ENCODE measurements around the gene OGG1.
A peak's percentile ranks its signal among the peaks of the same experiment; 100 is the strongest.

The OGG1 gene

DNA sequence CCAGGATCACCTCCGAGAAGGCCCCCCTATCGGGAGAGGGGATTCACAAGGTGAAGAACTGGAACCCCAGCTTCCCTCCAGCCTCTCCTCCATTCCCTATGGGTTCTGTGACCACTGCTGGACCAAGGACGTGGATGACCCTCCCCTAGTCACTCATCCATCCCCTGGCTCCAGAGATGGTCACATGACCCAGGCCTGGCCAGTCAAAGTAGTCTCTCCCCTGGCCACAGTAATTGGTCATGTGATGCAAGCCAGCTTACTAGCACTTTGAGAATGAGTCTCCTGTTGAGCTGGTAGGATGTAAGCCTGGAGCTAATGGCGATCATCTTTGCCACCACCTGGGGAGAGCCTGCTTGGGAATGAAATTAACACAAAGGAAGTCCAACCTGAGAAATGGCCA is 16.1 kb downstream of the OGG1 start:
- H3K27ac ChIP-seq: no peak overlapping the region
- TF ChIP-seq, protein P1, sequence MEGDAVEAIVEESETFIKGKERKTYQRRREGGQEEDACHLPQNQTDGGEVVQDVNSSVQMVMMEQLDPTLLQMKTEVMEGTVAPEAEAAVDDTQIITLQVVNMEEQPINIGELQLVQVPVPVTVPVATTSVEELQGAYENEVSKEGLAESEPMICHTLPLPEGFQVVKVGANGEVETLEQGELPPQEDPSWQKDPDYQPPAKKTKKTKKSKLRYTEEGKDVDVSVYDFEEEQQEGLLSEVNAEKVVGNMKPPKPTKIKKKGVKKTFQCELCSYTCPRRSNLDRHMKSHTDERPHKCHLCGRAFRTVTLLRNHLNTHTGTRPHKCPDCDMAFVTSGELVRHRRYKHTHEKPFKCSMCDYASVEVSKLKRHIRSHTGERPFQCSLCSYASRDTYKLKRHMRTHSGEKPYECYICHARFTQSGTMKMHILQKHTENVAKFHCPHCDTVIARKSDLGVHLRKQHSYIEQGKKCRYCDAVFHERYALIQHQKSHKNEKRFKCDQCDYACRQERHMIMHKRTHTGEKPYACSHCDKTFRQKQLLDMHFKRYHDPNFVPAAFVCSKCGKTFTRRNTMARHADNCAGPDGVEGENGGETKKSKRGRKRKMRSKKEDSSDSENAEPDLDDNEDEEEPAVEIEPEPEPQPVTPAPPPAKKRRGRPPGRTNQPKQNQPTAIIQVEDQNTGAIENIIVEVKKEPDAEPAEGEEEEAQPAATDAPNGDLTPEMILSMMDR (conservative IDR thresholded peaks at IDR 0.05): no peak

- TF ChIP-seq, protein P1 (conservative IDR thresholded peaks at IDR 0.05): no peak
Observed at GRCh38 chr3:9767418-9767817, 17.7 kb downstream of the OGG1 start.

GRCh38 chr3:9768141-9768775 is 18.5 kb downstream of the OGG1 start:
- H3K27ac ChIP-seq: peak overlapping the region; percentile 89; the same call in 1 of the 2 replicates
- TF ChIP-seq, protein P1 (conservative IDR thresholded peaks at IDR 0.05): no peak

More at GRCh38 chr3:9767418-9767817, 17.7 kb downstream of the OGG1 start:
- H3K27ac ChIP-seq: no peak overlapping the region

DNA sequence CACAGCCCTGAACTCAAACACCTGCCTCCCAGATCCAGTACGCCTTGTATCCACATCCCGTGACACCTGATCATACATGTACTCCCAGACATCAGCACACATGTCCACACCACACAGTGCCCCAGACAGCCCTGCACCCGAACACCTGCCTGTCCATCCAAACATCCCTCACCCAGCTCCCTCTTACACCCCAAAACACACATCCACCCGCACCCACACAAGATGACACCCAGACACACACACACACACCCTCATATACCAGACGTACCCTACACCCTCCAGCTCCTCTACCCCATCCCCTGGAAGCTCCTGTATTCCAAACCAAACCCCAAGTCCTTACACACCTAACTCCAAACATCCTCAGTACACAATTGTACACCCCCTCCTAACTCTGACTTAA is 19.3 kb downstream of the OGG1 start:
- TF ChIP-seq, protein P1 (conservative IDR thresholded peaks at IDR 0.05): no peak
- H3K27ac ChIP-seq: peak overlapping the region; percentile 89

DNA sequence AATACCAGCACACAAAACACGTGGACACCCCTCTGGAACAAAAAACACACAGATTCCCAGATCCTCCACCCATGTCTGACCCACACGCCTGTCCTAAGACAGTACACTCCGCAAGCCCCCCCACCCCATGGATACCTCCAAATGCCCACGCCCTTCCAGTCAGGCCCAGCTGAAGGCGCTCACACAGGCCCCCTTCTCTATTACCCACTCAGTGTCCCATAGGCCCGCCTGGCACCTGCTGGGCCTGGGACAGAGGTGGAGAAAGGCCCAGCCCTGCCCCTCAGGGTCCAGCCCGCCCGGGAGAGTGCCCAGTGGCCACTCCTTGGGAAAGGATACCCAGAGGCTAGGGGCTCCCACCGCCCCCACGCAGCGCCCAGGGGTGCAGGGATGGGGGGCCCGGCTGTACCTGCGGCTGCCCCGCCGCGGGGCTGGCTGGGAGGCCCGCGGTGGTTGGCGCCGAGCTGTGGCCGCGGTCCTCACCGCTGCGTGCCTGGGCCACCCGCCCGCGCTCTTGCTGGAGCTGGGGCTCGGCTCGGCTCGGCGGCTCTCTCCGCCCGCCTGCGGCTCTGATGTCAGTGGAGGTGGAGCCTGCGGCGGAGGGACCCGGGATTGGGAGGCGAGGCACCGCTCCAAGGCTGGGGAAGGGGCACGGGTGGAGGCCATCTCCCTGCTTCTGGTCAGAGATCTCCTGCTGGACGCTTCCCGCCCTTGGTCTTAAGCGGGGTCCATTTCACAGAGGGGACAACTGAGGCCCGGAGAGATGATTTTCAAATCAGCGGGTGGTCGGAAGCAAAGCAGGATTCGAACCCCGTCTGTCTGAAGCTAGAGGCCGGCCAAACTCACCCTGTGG is 19.9 kb downstream of the OGG1 start, which contains the start of gene CAMK1:
TSS of gene CAMK1 (minus strand) at position 522 of the 850 bp plus-strand sequence. CDS start 2,198 bp downstream, outside the sequence.
- TF ChIP-seq, protein P1 (conservative IDR thresholded peaks at IDR 0.05): no peak
- H3K27ac ChIP-seq: peak within 1 kb of the TSS; percentile 89

GRCh38 chr3:9770276-9770812 is 20.6 kb downstream of the OGG1 start:
- TF ChIP-seq, protein P1 (conservative IDR thresholded peaks at IDR 0.05): no peak
- peak overlapping the region; percentile 89 for H3K27ac ChIP-seq

- peak overlapping the region; percentile 89 for H3K27ac ChIP-seq
Observed at GRCh38 chr3:9771007-9771406, 21.3 kb downstream of the OGG1 start.
